C4-2B (cell line): ENCODE measurements around the gene WAC.
"Not testable (repeated sequence)": the region's sequence is repeated elsewhere in the genome, so short reads cannot be mapped to it uniquely, and the experiment has no call there.

Experiments used
- H3K27ac ChIP-seq: fragments of 450-650 bp; 2 replicates; pipeline ENCODE4 v1.5.1; 2017
- CTCF ChIP-seq: fragments of 450-650 bp; conservative IDR thresholded peaks from 2 replicates; pipeline ENCODE4 v1.5.1; 2017; ENCODE audit warnings: mild to moderate bottlenecking
- ZFX ChIP-seq: fragments of 450-650 bp; IDR thresholded peaks from 2 replicates; pipeline ENCODE4 v1.6.1; 2017

The WAC gene

GRCh38 chr10:28595613-28596012 lies 62.7 kb downstream of the WAC start:
- TF ChIP-seq CTCF (no peak), ZFX (no peak)

GRCh38 chr10:28600056-28600455 lies 67.1 kb downstream of the WAC start:
- no peak overlapping the region for H3K27ac ChIP-seq
- no peak for TF ChIP-seq ZFX
- no peak for TF ChIP-seq CTCF

More at GRCh38 chr10:28595613-28596012, 62.7 kb downstream of the WAC start:
- H3K27ac ChIP-seq = no peak overlapping the region

GRCh38 chr10:28601012-28601411 lies 68.1 kb downstream of the WAC start:
- TF ChIP-seq CTCF (no peak), ZFX (no peak)
- no peak overlapping the region for H3K27ac ChIP-seq

DNA sequence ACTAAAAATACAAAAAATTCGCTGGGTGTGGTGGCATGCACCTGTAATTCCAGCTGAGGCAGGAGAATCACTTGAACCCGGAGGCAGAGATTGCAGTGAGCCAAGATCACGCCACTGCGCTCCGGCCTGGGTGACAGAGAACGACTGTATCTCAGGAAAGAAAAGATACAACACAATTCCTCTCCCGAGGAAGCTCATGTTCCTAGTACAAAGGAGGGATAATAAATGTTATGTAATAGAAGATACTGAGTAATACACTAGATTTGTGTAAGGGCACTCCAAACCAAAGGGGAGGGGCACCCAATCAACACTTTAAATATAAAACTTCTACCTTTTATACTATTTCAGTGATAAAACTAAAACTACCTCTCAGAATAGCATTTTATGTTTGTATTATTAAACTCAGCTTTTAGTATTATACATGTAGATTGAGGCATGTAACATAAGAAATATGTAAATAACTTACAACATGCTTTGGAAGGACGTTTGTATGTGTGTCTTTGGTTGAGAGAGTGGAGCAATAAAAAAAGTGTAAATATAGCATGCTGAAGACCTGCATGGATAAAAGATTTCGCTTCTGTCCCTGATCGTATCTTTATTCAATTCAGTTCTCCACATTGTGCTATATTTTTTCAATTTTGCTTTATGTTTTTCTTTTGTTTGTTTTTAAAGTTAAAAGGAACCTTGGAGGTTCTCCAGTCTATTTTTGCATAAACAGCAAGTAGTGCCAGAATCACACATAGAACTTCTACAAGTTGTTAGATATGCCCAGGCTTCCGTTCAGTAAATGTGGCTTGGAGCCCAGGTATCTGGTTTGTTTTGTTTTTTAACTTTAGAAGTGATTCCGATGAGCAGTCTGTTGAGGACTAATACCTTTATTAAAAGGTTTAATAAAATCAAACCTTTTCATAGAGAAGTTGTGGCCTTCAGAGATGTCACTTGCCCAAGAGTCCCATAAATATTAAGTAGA lies 71.9 kb downstream of the WAC start:
- no peak for TF ChIP-seq ZFX
- TF ChIP-seq CTCF = no peak
- H3K27ac ChIP-seq = no peak overlapping the region

GRCh38 chr10:28606568-28606967 lies 73.7 kb downstream of the WAC start:
- no peak overlapping the region for H3K27ac ChIP-seq
- no peak for TF ChIP-seq ZFX
- TF ChIP-seq CTCF = no peak

- not testable (repeated sequence) for H3K27ac ChIP-seq
Observed at GRCh38 chr10:28609636-28610035, 76.7 kb downstream of the WAC start.

GRCh38 chr10:28612877-28613276 lies 80.0 kb downstream of the WAC start:
- TF ChIP-seq CTCF = no peak
- TF ChIP-seq ZFX = no peak
- H3K27ac ChIP-seq = no peak overlapping the region

DNA sequence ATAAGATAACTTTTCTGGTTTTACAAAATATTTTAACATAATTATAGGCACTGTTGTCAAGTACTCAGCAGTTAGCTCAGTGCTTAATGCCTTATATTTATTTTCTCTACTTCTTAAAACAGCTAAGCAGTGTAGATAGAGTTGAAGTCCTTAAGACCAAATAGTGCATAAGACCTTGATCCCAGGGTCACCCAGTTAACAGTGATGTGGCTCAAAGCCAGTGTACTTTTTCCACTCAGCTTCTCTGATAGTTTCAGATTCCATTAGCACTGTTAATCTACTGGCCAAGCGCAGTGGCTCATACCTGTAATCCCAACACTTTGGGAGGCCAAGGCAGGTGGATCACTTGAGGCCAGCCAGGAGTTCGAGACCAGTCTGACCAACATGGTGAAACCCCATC lies 83.6 kb downstream of the WAC start:
- no peak for TF ChIP-seq ZFX
- TF ChIP-seq CTCF = no peak
- H3K27ac ChIP-seq = no peak overlapping the region
